ENCODE measurements around the gene SWAP70.

- TF ChIP-seq POLR2A (IDR thresholded peaks at IDR 0.05), result no peak
- TF ChIP-seq CTCF (IDR thresholded peaks at IDR 0.05), result no peak
Measured at GRCh38 chr11:9773524-9773923, 109.6 kb downstream of the SWAP70 start.
